GM12878 (cell line): ENCODE measurements around the gene CLINT1. TPM values are rescaled to one million over a fixed set of nuclear protein-coding genes. Genes with fewer than 3 reads are reported as not detected.

Source experiments
- BACH1 ChIP-seq: fragments of 450-650 bp; IDR thresholded peaks from 2 replicates; pipeline ENCODE4 v1.6.1; 2017; ENCODE audit warnings: mild to moderate bottlenecking, borderline replicate concordance
- CBFB ChIP-seq: IDR thresholded peaks from 2 replicates; pipeline ENCODE4 v1.6.1; 2016; ENCODE audit warnings: antibody characterized with exemption, low read depth
- CBX3 ChIP-seq: fragments of 200-600 bp; sonication (generic); IDR thresholded peaks from 2 replicates; pipeline ENCODE4 v1.6.1; 2016; ENCODE audit warnings: low read depth, borderline replicate concordance
- CBX5 ChIP-seq: sonication (generic); IDR thresholded peaks from 2 replicates; pipeline ENCODE4 v1.6.1; 2016; ENCODE audit warnings: low read depth, moderate library complexity, mild to moderate bottlenecking, inconsistent platforms
- CREM ChIP-seq: IDR thresholded peaks from 2 replicates; pipeline ENCODE4 v1.6.1; 2014; ENCODE audit warnings: antibody characterized with exemption, low read depth
- E2F8 ChIP-seq: fragments of 450-650 bp; IDR thresholded peaks from 2 replicates; pipeline ENCODE4 v1.6.1; 2018; ENCODE audit warnings: mild to moderate bottlenecking, low read depth, moderate library complexity; ENCODE audit not compliant: partially characterized antibody
- EED ChIP-seq: sonication (generic); IDR thresholded peaks from 2 replicates; pipeline ENCODE4 v1.6.1; 2016; ENCODE audit warnings: antibody characterized with exemption, low read depth
- EP300 ChIP-seq, 2 experiments: fragments of 150-350 bp in 1 of 2; IDR thresholded peaks; 2 replicates each; pipeline ENCODE4 v1.6.1; 2011 to 2012; ENCODE audit warnings: low read depth in 2 of 2, low read length in 2 of 2, borderline replicate concordance in 1 of 2, improper control_type of control experiment in 1 of 2, inconsistent platforms in 1 of 2; ENCODE audit not compliant: control insufficient read depth in 1 of 2
- ETV6 ChIP-seq, 2 experiments: fragments of 450-650 bp in 1 of 2; IDR thresholded peaks in 1 of 2; conservative IDR thresholded peaks in 1 of 2; 2 replicates each; pipeline ENCODE4 v1.6.1; 2014; ENCODE audit warnings: antibody characterized with exemption in 1 of 2, borderline replicate concordance in 1 of 2, low read depth in 1 of 2, mild to moderate bottlenecking in 1 of 2, moderate library complexity in 1 of 2
- HCFC1 ChIP-seq: fragments of 150-350 bp; IDR thresholded peaks from 2 replicates; pipeline ENCODE4 v1.6.1; 2014; ENCODE audit warnings: low read length
- HDAC2 ChIP-seq: fragments of 200-600 bp; sonication (generic); IDR thresholded peaks from 2 replicates; pipeline ENCODE4 v1.6.1; 2017
- HDGF ChIP-seq: fragments of 450-650 bp; IDR thresholded peaks from 2 replicates; pipeline ENCODE4 v1.6.1; 2016; ENCODE audit warnings: antibody characterized with exemption
- IRF5 ChIP-seq: fragments of 450-650 bp; IDR thresholded peaks from 2 replicates; pipeline ENCODE4 v1.6.1; 2017; ENCODE audit warnings: borderline replicate concordance
- LARP7 ChIP-seq: fragments of 450-650 bp; IDR thresholded peaks from 2 replicates; pipeline ENCODE4 v1.6.1; 2017; ENCODE audit warnings: mild to moderate bottlenecking
- MYC ChIP-seq: IDR thresholded peaks from 2 replicates; pipeline ENCODE4 v1.6.1; 2011; ENCODE audit warnings: mild to moderate bottlenecking, low read length, moderate library complexity, inconsistent platforms; ENCODE audit not compliant: insufficient read depth, insufficient replicate concordance, insufficient read length, severe bottlenecking
- NBN ChIP-seq: fragments of 450-650 bp; IDR thresholded peaks from 2 replicates; pipeline ENCODE4 v1.6.1; 2016
- NFYA ChIP-seq: IDR thresholded peaks from 2 replicates; pipeline ENCODE4 v1.6.1; 2011; ENCODE audit warnings: low read depth, mild to moderate bottlenecking, low read length, improper control_type of control experiment, borderline replicate concordance
- PBX3 ChIP-seq: IDR thresholded peaks from 2 replicates; pipeline ENCODE4 v1.6.1; 2011; ENCODE audit warnings: mild to moderate bottlenecking, low read depth, low read length, moderate library complexity; ENCODE audit not compliant: insufficient replicate concordance
- RBBP5 ChIP-seq: fragments of 200-600 bp; sonication (generic); conservative IDR thresholded peaks from 2 replicates; pipeline ENCODE4 v1.6.1; 2016
- RUNX3 ChIP-seq: IDR thresholded peaks from 2 replicates; pipeline ENCODE4 v1.6.1; 2012; ENCODE audit warnings: low read length, inconsistent platforms
- SIX5 ChIP-seq: IDR thresholded peaks from 2 replicates; pipeline ENCODE4 v1.6.1; 2011; ENCODE audit warnings: mild to moderate bottlenecking, low read depth, low read length, moderate library complexity; ENCODE audit not compliant: severe bottlenecking
- SUPT20H ChIP-seq: IDR thresholded peaks from 2 replicates; pipeline ENCODE4 v1.6.1; 2011; ENCODE audit warnings: low read depth, mild to moderate bottlenecking, low read length, moderate library complexity, borderline replicate concordance; ENCODE audit not compliant: control insufficient read depth
- SUZ12 ChIP-seq: fragments of 200-600 bp; sonication (generic); IDR thresholded peaks from one replicate; pipeline ENCODE4 v1.6.1; 2018; ENCODE audit warnings: antibody characterized with exemption, mild to moderate bottlenecking; ENCODE audit not compliant: unreplicated experiment
- polyA plus RNA-seq, 11 experiments: library from polyadenylated mRNA; depleted of rRNA in 4 of 11; unstranded in 6 of 11; stranded (reverse) in 5 of 11; fragments of >200 nt; fragmentation: Nextera tagmentation in 4 of 11; fragmentation: Illumina TruSeq in 1 of 11; extraction: Ambion mirVana in 4 of 11; extraction: Trizol in 1 of 11; gene quantifications; 1 replicate in 1 of 11; 2 replicates in 10 of 11; pipeline versions ENCODE4 v1.2.1 to v1.2.3, GENCODE V29; 2011 to 2016; ENCODE audit warnings: inconsistent platforms in 2 of 11, missing spikeins in 2 of 11, low read depth in 1 of 11
- total RNA-seq, 4 experiments: library from RNA; depleted of rRNA in 3 of 4; stranded (reverse); fragments of >200 nt in 3 of 4; fragmentation: Illumina TruSeq in 1 of 4; extraction: Trizol in 1 of 4; gene quantifications; 2 replicates each; pipeline versions ENCODE4 v1.2.1 to v1.2.3, GENCODE V29; 2013 to 2021
- TF ChIP-seq, protein P1 (sequence below): IDR thresholded peaks from 2 replicates; pipeline ENCODE4 v1.6.1; 2011; ENCODE audit warnings: borderline replicate concordance, low read depth, mild to moderate bottlenecking, moderate library complexity, mixed read lengths, low read length; ENCODE audit not compliant: insufficient read depth; ENCODE audit errors: extremely low read length

CLINT1 gene
- total and polyA plus RNA-seq, 10 of the 15 experiments (the other 5 are each of a cell fraction or from before 2014, with no cell fraction given): 30.0 to 136 (median 105) TPM

DNA sequence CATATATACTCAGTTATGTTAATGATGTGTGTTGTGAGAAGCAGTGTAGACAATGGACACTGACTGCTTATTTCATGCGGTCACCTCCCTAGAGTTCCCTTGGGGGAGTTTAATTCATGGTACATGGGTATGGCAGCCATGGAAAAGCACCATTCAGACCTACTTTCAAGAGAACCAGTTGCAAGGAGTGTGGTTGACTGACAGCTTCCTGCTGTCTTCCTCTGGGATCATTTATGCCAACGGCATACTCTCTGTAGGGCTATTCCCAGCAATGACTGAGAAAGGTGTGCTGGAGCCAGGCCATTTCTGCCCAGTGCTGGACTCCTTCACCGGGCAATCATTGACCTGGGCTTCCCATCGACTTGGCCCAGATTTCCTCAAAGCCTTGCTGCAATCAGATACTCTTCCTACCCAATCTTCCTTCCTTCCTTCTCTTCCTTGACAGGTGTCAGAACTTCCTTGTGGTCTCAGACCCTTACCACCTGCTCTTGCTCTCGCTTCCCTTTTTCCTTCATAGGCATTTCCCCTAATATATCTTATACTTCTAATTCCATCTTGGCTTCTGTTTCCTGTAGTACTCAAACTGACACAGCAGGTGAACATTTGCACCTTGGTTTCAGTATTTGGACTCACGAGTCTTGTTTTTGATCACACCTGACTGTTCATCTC, 3.4 kb upstream of the CLINT1 start (continued):
- TF ChIP-seq, protein P1, sequence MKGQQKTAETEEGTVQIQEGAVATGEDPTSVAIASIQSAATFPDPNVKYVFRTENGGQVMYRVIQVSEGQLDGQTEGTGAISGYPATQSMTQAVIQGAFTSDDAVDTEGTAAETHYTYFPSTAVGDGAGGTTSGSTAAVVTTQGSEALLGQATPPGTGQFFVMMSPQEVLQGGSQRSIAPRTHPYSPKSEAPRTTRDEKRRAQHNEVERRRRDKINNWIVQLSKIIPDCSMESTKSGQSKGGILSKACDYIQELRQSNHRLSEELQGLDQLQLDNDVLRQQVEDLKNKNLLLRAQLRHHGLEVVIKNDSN: no peak
- TF ChIP-seq HDGF (no peak), NBN (peak; percentile 66), SIX5 (no peak), RUNX3 (peak; percentile 78; the same call in 1 of the 2 replicates), LARP7 (no peak), E2F8 (no peak), EED (peak; percentile 98), HCFC1 (no peak), SUZ12 (no peak), NFYA (no peak), PBX3 (no peak), CREM (no peak; the same call in 1 of the 2 replicates), IRF5 (no peak), CBX5 (no peak), SUPT20H (no peak), CBX3 (no peak), EP300 (IDR thresholded peaks at IDR 0.05; ENCODE audit: borderline replicate concordance in 1 of 2, control insufficient read depth in 1 of 2, low read depth in 2 of 2, low read length in 2 of 2) (peak in 1 of 2 experiments; percentile 60; a peak in 2 of 4 replicates), RBBP5 (no peak), CBFB (no peak; the same call in 1 of the 2 replicates), MYC (no peak), ETV6 (conservative IDR thresholded peaks at IDR 0.05 in 1 of 2, IDR thresholded peaks at IDR 0.05 in 1 of 2; ENCODE audit: borderline replicate concordance in 1 of 2, low read depth in 1 of 2) (peak in 1 of 2 experiments; percentile 89; a peak in 2 of 4 replicates), BACH1 (no peak), HDAC2 (no peak)
